ENCODE measurements around the gene MEF2D.

DNA sequence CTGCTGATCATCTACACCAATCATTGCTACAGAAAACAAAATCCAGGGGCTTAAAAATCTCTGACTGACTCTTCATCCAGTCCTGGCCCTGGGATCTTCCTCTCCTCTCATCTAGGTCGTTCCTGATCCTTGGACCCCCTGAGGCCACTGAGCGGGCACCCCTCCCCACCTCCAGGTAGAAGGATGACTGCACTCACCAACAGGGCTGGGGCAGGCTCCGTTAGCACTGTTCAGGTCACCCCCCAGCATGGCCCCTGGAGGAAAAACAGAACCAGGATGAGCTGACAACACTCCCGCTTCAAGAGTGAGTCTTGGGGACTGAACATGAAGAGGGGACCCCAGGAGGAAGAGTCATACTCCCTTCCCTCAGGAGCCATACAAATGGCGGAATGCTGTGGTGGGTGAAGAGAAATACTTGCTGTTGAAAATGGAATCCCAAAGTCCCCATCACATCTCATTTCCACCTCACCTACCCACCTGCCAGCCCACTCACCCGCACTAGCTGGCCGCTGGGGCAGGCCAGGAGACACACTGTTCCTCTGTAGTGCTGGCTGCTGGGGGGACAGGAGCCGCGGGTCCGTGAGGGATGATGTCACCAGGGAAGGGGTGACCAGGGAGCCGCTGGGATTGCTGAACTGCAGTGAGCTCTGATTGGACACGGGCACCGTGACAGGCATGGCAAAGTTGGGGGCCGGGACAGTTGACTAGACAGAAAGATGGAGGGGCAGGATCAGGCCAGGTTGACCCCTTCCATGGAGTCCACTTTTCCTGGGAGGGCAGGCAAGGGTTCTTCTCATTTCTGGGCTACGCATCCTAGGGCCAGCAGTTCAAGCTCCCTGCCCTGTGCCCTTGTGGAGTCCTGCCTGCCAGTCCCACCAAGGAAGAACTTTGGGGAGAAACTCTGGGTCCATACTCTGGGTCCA, 21.2 kb downstream of the MEF2D start:
- TF ChIP-seq CTCF (IDR thresholded peaks at IDR 0.05; ENCODE audit: low read length) (no peak), EZH2 (IDR thresholded peaks at IDR 0.05; ENCODE audit: borderline replicate concordance, low read length) (no peak)
